Measurements from ENCODE around the gene ASCC2.
A peak's percentile ranks its signal among the peaks of the same experiment; 100 is the strongest.
"Not testable (repeated sequence)": the region's sequence is repeated elsewhere in the genome, so short reads cannot be mapped to it uniquely, and the experiment has no call there.

Gene ASCC2, protein sequence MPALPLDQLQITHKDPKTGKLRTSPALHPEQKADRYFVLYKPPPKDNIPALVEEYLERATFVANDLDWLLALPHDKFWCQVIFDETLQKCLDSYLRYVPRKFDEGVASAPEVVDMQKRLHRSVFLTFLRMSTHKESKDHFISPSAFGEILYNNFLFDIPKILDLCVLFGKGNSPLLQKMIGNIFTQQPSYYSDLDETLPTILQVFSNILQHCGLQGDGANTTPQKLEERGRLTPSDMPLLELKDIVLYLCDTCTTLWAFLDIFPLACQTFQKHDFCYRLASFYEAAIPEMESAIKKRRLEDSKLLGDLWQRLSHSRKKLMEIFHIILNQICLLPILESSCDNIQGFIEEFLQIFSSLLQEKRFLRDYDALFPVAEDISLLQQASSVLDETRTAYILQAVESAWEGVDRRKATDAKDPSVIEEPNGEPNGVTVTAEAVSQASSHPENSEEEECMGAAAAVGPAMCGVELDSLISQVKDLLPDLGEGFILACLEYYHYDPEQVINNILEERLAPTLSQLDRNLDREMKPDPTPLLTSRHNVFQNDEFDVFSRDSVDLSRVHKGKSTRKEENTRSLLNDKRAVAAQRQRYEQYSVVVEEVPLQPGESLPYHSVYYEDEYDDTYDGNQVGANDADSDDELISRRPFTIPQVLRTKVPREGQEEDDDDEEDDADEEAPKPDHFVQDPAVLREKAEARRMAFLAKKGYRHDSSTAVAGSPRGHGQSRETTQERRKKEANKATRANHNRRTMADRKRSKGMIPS

DNA sequence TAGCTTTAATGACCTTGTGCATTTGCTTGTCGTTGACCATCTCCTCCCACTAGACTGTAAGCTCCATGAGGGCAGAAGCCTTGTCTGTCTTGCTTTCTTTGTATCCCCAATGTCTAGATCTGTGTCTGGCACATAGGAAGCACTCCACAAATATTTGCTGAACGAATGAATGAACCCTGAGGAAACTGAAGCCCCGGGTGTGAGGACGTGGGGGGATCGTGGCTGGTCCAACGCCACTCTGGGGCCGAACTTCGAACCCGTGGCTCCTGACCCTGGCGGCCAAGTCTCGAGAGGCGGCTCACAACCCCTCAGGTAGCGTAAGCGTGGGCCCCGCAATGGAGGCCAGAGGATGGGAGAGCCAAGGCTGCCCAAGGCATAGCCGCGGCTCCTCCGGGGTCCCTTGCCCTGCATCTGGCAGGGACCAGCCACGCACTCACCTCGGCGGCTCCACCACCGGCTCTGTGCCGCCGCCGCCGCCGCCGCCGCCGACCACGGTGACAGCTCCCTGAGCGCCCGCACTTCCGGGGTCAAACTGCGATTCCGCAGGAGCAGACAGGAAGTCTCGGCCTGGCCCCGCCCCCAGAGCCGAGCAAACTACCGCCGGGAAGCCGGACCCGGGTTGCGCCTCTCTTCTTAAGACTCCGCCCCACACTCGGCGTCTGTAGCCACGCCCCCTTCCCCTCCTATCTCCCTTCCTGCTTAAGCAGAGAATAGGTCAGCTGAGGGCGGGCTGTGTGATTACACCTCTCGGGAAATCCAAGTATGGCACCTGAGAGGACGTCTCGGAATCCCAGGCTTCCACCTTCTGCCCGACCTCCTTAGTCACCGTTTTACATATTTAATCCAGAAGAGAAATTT is at the start of gene ASCC2:
Gene ASCC2 (minus strand): TSS at position 534 of the 858 bp plus-strand sequence. CDS start 5,949 bp downstream, outside the sequence.
- peak; percentile 98 for DNase-seq (ENCODE audit: low spot score)

DNA sequence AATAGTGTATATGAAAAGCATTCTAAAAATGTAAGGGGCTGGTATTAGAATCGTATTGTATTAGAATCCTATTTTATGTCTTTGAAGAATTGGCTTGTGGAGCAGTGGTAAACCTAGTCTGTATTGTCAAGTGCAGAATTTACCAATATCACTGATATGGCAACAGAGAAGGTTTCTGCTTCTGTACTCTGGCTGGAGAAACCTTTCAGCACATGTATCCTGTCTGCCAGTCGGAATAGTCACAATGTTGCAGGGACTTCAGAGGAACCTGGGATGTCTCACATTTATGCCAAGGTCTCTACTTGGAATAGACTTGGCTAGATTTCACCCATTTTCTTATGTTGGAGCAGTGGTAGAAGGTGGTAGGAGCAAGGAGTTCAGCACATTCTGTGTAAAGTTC is 49.3 kb upstream of the ASCC2 start:
- no peak for DNase-seq (ENCODE audit: low spot score)

DNA sequence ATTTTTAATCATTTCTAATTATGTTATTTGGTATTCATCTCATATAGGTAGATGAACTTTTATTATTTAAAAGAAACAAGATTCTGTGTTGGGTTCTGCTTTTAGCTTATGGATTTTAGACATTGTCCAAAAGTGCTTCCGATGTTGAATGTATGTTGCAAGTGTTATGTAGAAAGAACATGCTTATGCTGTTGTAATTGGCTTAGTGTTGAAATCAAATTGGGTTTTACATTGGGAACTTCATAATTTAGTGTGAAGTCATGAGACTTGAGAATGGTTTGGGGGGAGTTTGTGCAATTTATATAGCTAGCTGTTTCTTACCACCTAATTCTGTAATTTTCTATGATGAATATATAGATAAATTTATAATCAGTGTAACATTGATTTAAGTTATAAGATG is 48.5 kb upstream of the ASCC2 start:
- DNase-seq (ENCODE audit: low spot score): no peak

DNA sequence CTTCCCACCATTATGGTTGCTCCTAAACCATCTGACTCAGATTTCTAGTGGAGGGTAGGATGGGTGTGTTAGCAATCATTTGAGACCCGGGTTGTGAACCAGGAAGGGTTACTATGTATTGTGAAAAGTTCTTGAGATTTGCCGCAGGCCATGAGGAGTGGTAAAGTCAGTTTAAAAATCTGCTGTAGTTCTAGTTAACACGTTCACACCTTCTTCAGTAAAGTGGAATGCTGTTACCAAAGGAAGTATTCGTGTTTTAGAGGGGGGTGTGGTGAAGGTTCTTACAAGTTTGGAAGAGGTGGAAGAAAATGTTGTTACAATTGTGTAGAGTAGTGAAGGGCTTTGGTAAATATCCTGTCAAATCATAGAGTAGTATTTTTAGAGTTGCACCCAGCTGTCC is 47.5 kb upstream of the ASCC2 start:
- DNase-seq (ENCODE audit: low spot score): no peak

DNA sequence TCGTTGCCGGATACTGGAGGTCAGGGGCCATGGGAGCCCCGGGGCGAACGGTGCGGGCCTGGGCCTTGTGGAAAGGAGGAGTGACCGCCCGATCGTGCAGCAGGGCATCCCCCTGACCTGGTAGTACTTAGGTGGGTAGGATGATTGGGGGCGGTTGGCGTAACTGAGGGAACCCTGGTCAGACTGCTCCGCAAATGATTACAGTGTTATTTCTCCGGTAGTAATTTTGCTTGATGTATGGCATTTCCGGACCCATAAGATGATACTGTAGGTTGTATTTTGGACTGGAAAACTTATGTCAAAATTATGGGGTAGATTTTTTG is 45.7 kb upstream of the ASCC2 start:
- no peak for DNase-seq (ENCODE audit: low spot score)

DNA sequence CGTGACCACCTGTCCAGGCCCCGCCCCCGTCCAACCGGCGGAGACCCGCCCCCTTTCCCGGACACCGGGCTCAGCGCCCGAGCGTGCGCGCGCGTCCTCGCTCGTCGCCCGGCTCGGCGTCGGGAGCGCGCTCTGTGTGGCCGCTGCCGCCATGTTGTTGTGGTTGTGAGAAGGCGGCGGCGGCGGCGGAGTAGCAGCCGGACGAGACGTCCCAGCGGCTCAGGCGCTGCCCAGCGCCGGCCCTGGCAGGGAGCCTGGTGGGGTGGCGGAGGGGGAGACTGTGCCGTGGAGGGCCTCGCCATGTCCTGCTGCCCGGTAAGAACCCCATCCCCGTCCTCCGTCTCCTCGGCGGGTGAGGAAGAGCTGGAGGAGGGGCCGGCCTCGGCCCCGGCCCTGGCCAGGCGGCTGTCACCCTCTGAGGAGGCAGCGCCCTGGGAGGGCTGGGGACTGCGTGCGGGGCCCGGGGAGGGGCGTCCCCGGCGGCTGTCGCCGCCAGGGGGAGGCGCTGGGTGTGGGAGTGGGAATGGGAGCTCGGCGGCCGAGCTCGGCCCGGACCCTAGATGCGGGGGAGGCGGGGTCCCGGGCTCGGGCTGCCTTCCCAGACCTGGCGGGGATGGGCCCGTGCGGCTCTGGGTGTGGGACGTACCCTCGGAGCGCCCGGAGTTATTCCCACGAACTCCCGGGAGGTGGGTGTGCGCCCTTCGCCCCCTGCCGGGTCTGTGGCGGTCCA is 45.1 kb upstream of the ASCC2 start, which contains the start of gene MTMR3:
Gene MTMR3 (plus strand): TSS at position 130 of the 730 bp plus-strand sequence. CDS start 87,886 bp downstream, outside the sequence.
- DNase-seq (ENCODE audit: low spot score): peak; percentile 83

DNA sequence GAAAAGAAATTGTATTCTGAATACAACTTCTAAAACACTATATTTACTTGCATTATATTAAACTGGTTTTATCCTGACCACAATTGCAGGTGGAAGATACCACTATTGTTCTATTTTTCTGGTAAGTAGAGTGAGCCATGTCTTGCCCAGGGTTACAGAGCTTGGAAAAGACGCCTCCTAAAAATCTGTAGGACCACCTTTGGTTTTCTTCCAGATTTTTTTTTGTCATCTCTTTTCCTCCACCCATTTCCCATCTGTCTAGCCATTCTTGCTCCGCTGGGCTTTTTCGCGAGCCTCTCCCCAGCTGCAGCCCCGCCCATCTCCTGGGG is 44.6 kb upstream of the ASCC2 start:
- DNase-seq (ENCODE audit: low spot score): no peak

DNA sequence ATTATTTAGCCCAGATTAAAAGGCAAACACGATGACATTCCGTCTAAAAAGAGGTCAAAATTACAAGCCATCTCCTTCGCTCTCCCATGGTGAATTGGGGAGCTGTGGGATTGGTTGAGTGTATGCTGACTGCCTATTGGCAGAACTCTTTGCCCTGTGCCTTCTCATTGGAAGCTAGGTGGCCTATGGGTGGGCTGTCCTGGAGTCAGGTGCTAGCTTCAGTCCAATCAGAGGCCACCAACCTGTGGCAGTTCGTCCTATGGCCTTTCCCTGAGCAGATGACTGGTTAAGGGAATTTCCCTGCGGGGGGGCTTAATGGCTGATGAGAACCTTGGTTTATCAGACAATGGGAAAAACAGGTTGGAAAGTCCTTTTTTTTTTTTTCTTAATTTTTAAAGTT is 41.7 kb upstream of the ASCC2 start:
- DNase-seq (ENCODE audit: low spot score): no peak

DNA sequence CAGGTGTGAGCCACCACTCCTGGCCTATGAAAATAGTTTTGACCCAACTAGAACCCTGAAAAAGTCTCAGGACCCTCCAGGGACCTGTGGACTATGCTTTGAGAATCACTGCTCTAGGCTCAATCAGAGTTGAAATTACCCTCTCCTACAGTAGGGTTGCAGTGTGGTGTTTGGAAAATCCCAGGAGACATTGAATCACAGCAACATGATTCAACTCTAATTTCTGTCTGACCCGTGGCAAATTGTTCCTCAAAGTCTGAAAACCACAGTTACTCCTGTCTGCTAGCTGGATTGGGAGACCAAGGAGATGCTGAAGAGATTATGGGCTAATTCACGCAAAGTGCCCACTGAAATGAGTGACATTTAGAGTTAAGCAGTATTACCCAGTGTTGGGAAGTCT is 39.5 kb upstream of the ASCC2 start:
- DNase-seq (ENCODE audit: low spot score): no peak

DNA sequence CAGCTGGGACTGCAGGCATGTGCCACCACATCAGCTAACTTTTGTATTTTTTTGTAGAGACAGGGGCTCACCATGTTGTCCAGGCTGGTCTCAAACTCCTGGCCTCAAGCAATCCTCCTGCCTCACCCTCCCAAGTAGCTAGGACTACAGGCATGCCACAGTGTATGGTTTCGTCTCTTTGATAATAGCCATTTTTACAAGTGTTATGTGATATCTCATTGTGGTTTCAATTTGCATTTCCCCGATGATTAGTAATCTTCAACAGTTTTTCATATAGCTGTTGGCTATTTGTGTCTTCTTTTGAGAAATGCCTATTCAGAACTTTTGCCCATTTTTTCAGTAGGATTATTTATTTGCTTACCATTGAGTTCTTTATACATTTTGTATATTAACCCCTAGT is 35.9 kb upstream of the ASCC2 start:
- DNase-seq (ENCODE audit: low spot score): no peak

DNA sequence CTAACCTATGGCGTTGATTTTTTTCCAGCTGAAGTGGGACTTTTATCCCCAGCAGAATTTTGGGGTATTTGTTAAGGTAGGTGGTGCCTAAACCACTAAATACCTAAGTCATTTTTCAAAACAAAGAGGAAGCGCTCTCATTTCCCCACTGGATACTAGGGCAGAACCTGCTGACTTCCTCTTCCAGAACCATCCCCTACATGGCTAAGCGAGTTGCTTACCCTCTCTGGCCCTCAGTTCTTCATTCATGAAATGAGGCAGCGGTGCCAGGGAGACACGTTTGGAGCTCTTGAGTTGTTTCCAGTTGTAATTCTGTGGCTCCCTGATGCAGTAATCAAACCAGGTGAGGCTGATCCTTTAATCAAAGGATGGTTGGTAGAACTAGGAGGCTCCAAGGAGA is 34.9 kb upstream of the ASCC2 start:
- DNase-seq (ENCODE audit: low spot score): no peak

DNA sequence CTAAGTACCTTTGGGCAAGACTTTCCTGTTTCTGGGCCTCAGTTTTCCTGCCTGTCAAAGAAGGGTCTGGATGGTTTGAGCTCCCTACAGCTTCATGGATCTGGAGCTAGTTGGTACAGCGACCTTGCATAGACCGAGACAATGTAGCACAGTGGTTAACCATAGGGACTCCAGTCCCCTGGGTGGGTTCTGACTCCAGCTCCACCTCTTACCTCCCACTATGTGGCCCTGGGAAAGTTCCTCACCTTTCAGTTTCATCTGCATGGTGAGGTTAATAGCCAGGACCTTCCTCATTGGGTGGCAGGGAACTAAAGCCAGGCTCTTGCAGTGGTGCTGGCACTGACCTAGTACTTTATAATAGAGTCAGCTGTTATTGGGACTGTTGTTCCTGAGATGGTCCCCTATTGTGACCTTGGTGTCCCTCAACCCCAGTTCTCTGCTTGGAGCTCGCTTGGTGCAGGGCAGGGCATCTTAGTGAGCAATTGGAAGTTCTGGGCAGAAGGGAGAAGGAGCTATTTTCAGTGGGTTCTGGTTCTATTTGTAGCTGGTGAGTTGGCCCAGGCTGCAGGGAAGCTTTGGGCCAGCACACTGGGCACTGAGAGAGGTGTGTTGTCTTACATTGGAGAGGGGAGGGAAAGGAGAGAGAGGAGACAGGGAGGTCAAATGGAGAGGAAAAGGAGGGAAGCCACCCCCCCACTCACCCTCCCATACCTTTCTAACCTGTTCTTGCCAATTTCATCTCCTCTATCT is 34.2 kb upstream of the ASCC2 start:
- no peak for DNase-seq (ENCODE audit: low spot score)

DNA sequence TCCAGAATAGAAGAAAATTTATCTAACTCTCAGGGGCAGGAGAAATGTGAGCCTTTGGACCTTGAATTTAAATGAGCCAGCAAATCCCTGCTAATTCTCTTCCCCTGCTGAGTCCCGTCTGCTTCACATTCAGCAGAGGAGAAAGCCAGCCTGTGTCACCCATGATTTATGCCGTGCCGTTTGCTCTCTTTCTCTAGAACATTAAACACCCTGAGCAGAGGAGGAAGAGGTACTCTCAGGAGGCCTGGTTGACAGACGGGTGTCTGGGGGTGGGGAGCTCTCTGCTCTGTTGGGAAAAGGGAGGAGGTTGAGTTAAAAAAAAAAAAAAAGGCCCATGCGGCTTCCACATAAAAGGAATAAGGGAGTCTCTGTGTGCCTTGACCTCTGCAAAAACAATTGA is 33.6 kb upstream of the ASCC2 start:
- no peak for DNase-seq (ENCODE audit: low spot score)

DNA sequence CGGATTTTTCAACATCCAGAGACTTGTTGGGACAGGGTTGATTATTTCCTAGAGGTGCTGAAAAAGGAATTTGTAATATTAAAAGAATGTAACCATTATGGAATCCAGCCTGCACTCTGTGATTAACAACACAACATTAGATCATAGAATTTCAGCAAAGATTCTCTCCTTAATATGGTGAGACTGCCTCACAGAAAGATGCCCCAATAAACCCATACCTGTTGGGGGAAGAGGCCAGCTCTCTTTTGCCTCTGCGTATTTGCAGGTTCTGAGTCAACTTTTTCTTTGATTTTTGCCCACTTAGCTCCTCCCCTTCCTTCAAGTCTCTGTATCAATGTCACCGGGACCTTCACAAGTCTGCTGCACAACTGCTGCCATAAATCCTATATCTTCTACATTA is 32.5 kb upstream of the ASCC2 start:
- no peak for DNase-seq (ENCODE audit: low spot score)

DNA sequence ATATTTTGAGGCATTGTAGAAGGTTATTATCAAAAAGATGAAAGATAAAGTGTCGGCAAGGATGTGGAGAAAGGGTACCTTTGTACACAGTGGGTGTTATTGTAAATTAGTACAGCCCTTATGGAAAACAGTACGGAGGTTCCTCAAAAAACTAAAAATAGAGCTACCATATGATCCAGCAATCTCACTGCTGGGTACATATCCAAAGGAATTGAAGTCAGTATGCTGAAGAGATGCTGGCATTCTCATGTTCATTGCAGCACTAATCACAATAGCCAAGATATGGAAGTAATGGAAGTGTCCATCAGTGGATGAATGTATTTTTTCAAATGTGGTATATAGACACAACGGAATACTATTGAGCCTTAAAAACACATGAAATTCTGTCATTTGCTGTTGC is 29.8 kb upstream of the ASCC2 start:
- no peak for DNase-seq (ENCODE audit: low spot score)

DNA sequence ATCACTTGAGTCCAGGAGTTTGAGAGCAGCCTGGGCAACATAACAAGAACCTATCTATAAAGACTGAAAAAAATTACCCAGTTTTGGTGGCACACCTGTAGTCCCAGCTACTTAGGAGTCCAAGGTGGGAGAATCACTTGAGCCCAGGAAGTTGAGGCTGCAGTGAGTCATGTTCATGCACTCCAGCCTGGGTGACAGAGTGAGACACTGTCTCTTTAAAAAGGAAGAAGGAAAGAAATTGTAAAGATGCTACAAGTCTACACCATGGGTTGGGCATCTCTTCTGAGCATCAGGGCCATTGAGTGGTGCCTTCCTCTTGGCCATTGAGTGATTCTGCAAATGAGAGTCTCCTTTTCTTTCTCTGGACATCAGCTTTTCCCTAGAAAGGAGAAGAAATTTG is 29.2 kb upstream of the ASCC2 start:
- no peak for DNase-seq (ENCODE audit: low spot score)

DNA sequence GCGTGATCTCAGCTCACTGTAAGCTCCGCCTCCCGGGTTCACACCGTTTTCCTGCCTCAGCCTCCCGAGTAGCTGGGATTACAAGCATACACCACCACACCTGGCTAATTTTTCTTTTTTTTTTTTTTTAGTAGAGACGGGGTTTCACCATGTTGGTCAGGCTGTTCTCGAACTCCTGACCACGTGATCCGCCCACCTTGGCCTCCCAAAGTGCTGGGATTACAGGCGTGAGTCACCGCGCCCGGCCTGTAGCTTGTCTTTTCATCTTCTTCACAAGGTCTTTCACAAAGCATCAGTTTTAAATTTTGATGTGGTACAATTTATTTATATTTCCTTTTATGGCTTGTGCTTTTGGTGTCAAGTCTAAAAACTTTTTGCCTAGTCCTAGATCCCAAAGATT is 27.5 kb upstream of the ASCC2 start:
- not testable (repeated sequence) for DNase-seq (ENCODE audit: low spot score)

DNA sequence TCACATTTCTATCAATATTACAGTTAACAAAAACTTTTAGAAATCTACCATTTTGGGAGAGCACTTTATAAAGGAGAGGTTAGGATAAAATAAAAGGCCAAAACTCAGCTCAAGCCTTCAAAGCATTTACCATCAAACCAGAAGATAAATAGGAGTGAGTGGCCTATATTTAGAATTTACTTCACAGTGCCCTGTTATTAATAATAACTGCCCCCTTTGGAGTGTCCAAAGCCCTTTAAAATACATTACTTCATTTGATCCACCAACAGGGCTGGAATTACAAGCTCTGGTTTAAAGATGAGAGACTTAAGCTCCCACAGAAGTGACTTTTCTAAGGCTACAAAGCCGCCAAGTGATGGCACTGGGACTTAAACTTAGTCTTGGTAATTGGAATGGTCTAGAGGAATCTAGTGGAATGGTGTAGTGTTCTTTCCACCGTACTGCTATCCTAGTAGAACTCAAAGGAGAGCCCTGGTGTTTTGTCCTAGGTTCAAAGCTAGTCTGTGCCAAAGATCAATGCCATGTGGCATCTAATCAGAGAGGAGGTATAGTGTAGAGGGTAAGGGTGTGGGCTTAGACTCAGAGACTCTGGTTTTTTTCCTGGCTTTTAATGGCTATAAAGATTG is 23.7 kb upstream of the ASCC2 start:
- DNase-seq (ENCODE audit: low spot score): no peak

DNA sequence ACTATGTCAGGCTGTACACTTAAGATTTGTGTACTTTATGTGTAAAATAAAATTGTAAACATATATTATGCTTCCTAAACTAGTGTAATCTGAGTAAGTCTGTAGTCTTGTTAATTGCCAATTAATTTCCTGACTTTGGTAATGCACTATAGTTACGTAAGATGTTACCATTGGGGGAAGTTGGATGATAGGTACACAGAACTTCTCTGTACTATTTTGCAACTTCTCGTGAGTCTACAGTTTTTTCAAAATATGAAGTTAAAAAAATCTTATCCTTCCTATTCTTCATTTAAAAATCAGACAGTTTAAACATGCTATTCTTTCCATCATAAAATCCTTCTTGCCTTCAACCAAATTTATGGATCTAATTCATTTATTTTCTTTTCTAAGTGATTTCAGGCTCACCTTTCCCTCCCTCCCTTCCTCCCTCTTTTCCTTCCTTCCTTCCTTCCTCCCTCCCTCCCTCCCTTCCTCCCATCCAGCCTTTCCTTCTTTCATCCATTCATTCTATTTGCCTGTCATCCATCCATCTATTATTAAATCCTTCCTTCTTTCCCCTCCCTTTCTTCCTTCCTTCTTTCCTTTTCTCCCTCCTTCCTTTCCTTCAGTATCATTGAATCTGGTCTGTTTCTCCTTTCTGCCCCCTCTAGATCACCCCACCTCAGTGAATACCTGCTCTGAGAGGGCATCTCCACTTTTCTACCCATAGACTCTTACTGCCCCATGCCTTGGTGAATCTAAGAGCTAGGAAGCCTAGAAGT is 22.1 kb upstream of the ASCC2 start:
- DNase-seq (ENCODE audit: low spot score): no peak

DNA sequence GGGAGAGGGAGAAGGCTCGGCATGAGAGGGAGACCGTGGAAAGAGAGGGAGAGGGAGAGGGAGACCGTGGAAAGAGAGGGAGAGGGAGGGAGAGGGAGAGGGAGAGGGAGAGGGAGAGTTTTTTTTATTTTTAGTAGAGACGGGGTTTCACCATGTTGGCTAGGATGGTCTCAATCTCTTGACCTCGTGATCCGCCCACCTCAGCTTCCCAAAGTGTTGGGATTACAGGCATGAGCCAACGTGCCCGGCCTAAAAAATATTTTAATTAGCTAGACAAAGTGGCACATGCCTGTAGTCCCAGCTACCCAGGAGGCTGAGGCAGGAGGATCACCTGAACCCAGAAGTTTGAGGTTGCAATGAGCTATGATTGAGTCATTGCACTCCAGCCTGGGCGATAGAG is 21.0 kb upstream of the ASCC2 start:
- DNase-seq (ENCODE audit: low spot score): not testable (repeated sequence)

Measured in germinal center (tissue), 1 donor.